Measurements from ENCODE around the gene OGDH. TPM values are rescaled to one million over a fixed set of nuclear protein-coding genes. Genes with fewer than 3 reads are reported as not detected.

Gene OGDH
- polyA plus RNA-seq, 3 donors = 41.0 to 74.1 (median 49.9) TPM

GRCh38 chr7:44568771-44569560, 37.5 kb upstream of the OGDH start:
- Histone ChIP-seq H3K9ac (ENCODE audit: insufficient read depth, low read length, poor library complexity, severe bottlenecking) (no peak overlapping the region), H3K27ac (ENCODE audit: low read depth in 1 of 2, low read length in 2 of 2) (no peak overlapping the region), H3K9me3 (replicated peaks in 1 of 2; ENCODE audit: control insufficient read depth in 1 of 2, insufficient read depth in 1 of 2, low read length in 2 of 2) (no peaks in the 10 kb centered on the region), H3K4me1 (ENCODE audit: control insufficient read depth in 1 of 2, insufficient read depth in 2 of 2, low read length in 2 of 2) (peaks cover 12 to 15% of the 10 kb centered on the region in 2 donors), H3K79me2 (ENCODE audit: insufficient read depth, low read length) (peaks cover 20% of the 10 kb centered on the region), H3K4me2 (replicated peaks; ENCODE audit: extremely low read depth, low read length, poor library complexity, severe bottlenecking) (no peak overlapping the region), H2AFZ (ENCODE audit: insufficient read depth, low read depth, low read length, poor library complexity, severe bottlenecking) (no peak overlapping the region), H3K4me3 (replicated peaks in 1 of 3; ENCODE audit: low read depth in 2 of 3, low read length in 3 of 3) (no peak overlapping the region), H4K20me1 (ENCODE audit: insufficient read depth, low read length) (peaks cover 21% of the 10 kb centered on the region), H3K36me3 (replicated peaks in 1 of 2; ENCODE audit: control insufficient read depth in 1 of 2, insufficient read depth in 2 of 2, low read length in 2 of 2) (peaks cover 78 to 86% of the 10 kb centered on the region in 2 donors), H3K27me3 (ENCODE audit: control insufficient read depth in 2 of 2, insufficient read depth in 2 of 2, low read length in 2 of 2) (no peaks in the 10 kb centered on the region)
- Mint-ChIP-seq H3K27me3 (ENCODE audit: low read depth in 3 of 3) (peaks cover 0 to 2% (median 0%) of the 10 kb centered on the region in 3 donors), H3K36me3 (peaks cover 82 to 86% of the 10 kb centered on the region in 2 donors), H3K4me3 (peak overlapping the region in 1 of 2 donors; percentile 43), H3K4me1 (peaks cover 24% of the 10 kb centered on the region), H3K9me3 (peaks cover 0 to 3% (median 0%) of the 10 kb centered on the region in 7 donors), H3K27ac (peak overlapping the region in 6 of 7 donors; percentile 21 to 73 (median 30))
- WGBS (ENCODE audit: insufficient coverage) = 100% methylated on average over 10 of the region's 17 CpGs
- no peak for TF ChIP-seq CTCF (IDR thresholded peaks at IDR 0.05)
- no peak for DNase-seq
- intact Hi-C loops (cut with micrococcal nuclease) = no loop called here

GRCh38 chr7:44569959-44570358, 36.5 kb upstream of the OGDH start:
- intact Hi-C loops (cut with micrococcal nuclease) = loop anchor here (5.0 to 10.0 kb wide), 4 partner anchors 78 to 735 kb away; partner anchors contain the start of genes NUDCD3 (in 1 of the 2), TBRG4 (in 1 of the 2) and ZMIZ2 (in 1 of the 2)
- H3K4me3 Mint-ChIP-seq = no peak overlapping the region
- 91% methylated on average over 6 of the region's 9 CpGs for WGBS (ENCODE audit: insufficient coverage)

More at GRCh38 chr7:44569959-44570358, 36.5 kb upstream of the OGDH start:
- peak overlapping the region in 2 of 7 donors; percentile 31 to 46 for H3K27ac Mint-ChIP-seq
- H3K9ac ChIP-seq (ENCODE audit: insufficient read depth, low read length, poor library complexity, severe bottlenecking) = no peak overlapping the region
- no peaks in the 10 kb centered on the region for H3K27me3 Mint-ChIP-seq (ENCODE audit: low read depth in 3 of 3)
- TF ChIP-seq CTCF (IDR thresholded peaks at IDR 0.05) = no peak
- H4K20me1 ChIP-seq (ENCODE audit: insufficient read depth, low read length) = peaks cover 14% of the 10 kb centered on the region
- no peak overlapping the region for H3K27ac ChIP-seq (ENCODE audit: low read depth in 1 of 2, low read length in 2 of 2)
- H3K4me1 ChIP-seq (ENCODE audit: control insufficient read depth in 1 of 2, insufficient read depth in 2 of 2, low read length in 2 of 2) = peaks cover 20 to 23% of the 10 kb centered on the region in 2 donors
- no peak overlapping the region for H2AFZ ChIP-seq (ENCODE audit: insufficient read depth, low read depth, low read length, poor library complexity, severe bottlenecking)
- H3K79me2 ChIP-seq (ENCODE audit: insufficient read depth, low read length) = peaks cover 30% of the 10 kb centered on the region
- H3K4me3 ChIP-seq (replicated peaks in 1 of 3; ENCODE audit: low read depth in 2 of 3, low read length in 3 of 3) = no peak overlapping the region
- peaks cover 0 to 3% (median 0%) of the 10 kb centered on the region in 7 donors for H3K9me3 Mint-ChIP-seq
- peaks cover 72 to 76% of the 10 kb centered on the region in 2 donors for H3K36me3 Mint-ChIP-seq
- H3K36me3 ChIP-seq (replicated peaks in 1 of 2; ENCODE audit: control insufficient read depth in 1 of 2, insufficient read depth in 2 of 2, low read length in 2 of 2) = peaks cover 68 to 77% of the 10 kb centered on the region in 2 donors
- H3K4me2 ChIP-seq (replicated peaks; ENCODE audit: extremely low read depth, low read length, poor library complexity, severe bottlenecking) = no peak overlapping the region
- H3K9me3 ChIP-seq (replicated peaks in 1 of 2; ENCODE audit: control insufficient read depth in 1 of 2, insufficient read depth in 1 of 2, low read length in 2 of 2) = no peaks in the 10 kb centered on the region
- no peak for DNase-seq
- H3K4me1 Mint-ChIP-seq = peaks cover 33% of the 10 kb centered on the region
- H3K27me3 ChIP-seq (ENCODE audit: control insufficient read depth in 2 of 2, insufficient read depth in 2 of 2, low read length in 2 of 2) = no peaks in the 10 kb centered on the region

Data from CD14-positive monocyte (primary cell).